RWPE2 (cell line): ENCODE measurements around the gene BRD4.

ENCODE experiments used
- ATAC-seq: fragments of 200-7000 bp; cut with Tn5 transposase; 3 replicates; pipeline ENCODE4 v1.9.1; 2021; ENCODE audit warnings: low read depth
- DNase-seq: peaks from one replicate; pipeline ENCODE4 v3.0.0-alpha.2; 2020; ENCODE audit warnings: low spot score
- H3K27ac ChIP-seq: fragments of 450-650 bp; 2 replicates; pipeline ENCODE4 v1.5.1; 2017; ENCODE audit warnings: mild to moderate bottlenecking; ENCODE audit not compliant: poor library complexity, severe bottlenecking
- H3K27me3 ChIP-seq: fragments of 250-450 bp; sonication (Bioruptor Pico); 2 replicates; pipeline ENCODE4 v1.5.1; 2021; ENCODE audit warnings: mild to moderate bottlenecking, moderate library complexity; ENCODE audit not compliant: insufficient read depth, poor library complexity, severe bottlenecking
- H3K36me3 ChIP-seq: fragments of 250-450 bp; sonication (Bioruptor Pico); 2 replicates; pipeline ENCODE4 v1.5.1; 2020; ENCODE audit warnings: low read depth, mild to moderate bottlenecking, moderate library complexity
- H3K4me1 ChIP-seq: fragments of 250-450 bp; sonication (Bioruptor Pico); 2 replicates; pipeline ENCODE4 v1.5.1; 2021; ENCODE audit warnings: mild to moderate bottlenecking, moderate library complexity; ENCODE audit not compliant: insufficient read depth, poor library complexity, severe bottlenecking
- H3K4me3 ChIP-seq: fragments of 250-450 bp; sonication (Bioruptor Pico); 2 replicates; pipeline ENCODE4 v1.5.1; 2021; ENCODE audit warnings: mild to moderate bottlenecking, moderate library complexity; ENCODE audit not compliant: severe bottlenecking
- H3K9me3 ChIP-seq: fragments of 250-450 bp; sonication (Bioruptor Pico); 2 replicates; pipeline ENCODE4 v1.5.1; 2021; ENCODE audit warnings: mild to moderate bottlenecking, moderate library complexity; ENCODE audit not compliant: severe bottlenecking
- TF ChIP-seq, protein P1 (sequence below): fragments of 450-650 bp; IDR thresholded peaks from one replicate; pipeline ENCODE4 v1.5.1; 2017; ENCODE audit warnings: mild to moderate bottlenecking, moderate library complexity; ENCODE audit not compliant: poor library complexity, severe bottlenecking

Gene BRD4

DNA sequence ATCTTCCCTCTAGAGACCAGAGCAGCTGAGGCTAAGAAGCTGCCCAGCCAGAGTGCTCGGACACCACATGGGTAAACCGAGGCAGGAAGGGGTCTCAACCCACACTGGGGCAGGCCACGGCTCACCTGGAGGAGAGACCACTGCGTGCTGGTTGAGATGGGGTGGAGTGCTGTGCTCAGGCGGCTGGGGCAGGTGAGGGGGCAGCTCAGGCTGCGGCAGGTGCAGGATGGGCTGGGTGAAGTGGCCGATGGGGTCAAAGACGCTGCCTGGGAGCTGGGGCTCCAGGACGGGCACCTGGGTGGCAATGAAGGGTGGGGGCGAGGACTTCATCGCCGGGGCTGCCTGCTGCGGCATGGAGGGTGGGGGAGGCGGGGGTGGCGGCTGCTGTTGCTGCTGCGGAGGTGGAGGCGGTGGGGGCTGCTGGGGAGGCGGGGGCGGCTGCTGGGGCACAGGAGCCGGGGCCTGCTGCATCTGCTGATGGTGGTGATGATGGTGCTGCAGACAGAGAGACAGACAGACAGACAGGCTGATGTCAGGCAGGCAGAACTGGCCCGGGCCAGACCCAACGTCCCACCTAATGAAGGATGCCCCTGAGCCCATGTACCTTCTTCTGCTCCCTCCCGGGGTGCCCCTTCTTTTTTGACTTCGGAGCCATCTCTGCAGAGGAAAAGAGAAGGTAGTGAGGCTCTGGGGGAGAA, 88.1 kb downstream of the BRD4 start:
- ATAC-seq, result no peak

GRCh38 chr19:15243236-15243957, 88.9 kb downstream of the BRD4 start:
- Histone ChIP-seq H3K36me3 (peaks cover 88% of the 10 kb centered on the region), H3K4me3 (no peak overlapping the region), H3K9me3 (no peaks in the 10 kb centered on the region), H3K27ac (no peak overlapping the region), H3K27me3 (no peaks in the 10 kb centered on the region), H3K4me1 (no peaks in the 10 kb centered on the region)
- ATAC-seq, result no peak
- TF ChIP-seq, protein P1, sequence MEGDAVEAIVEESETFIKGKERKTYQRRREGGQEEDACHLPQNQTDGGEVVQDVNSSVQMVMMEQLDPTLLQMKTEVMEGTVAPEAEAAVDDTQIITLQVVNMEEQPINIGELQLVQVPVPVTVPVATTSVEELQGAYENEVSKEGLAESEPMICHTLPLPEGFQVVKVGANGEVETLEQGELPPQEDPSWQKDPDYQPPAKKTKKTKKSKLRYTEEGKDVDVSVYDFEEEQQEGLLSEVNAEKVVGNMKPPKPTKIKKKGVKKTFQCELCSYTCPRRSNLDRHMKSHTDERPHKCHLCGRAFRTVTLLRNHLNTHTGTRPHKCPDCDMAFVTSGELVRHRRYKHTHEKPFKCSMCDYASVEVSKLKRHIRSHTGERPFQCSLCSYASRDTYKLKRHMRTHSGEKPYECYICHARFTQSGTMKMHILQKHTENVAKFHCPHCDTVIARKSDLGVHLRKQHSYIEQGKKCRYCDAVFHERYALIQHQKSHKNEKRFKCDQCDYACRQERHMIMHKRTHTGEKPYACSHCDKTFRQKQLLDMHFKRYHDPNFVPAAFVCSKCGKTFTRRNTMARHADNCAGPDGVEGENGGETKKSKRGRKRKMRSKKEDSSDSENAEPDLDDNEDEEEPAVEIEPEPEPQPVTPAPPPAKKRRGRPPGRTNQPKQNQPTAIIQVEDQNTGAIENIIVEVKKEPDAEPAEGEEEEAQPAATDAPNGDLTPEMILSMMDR, result no peak
- DNase-seq, result no peak

More for the DNA sequence above, 88.1 kb downstream of the BRD4 start:
- peak; percentile 62 for DNase-seq
- TF ChIP-seq, protein P1, result no peak
- no peaks in the 10 kb centered on the region for H3K9me3 ChIP-seq
- H3K4me1 ChIP-seq, result peaks cover 6% of the 10 kb centered on the region
- H3K4me3 ChIP-seq, result no peak overlapping the region
- peaks cover 88% of the 10 kb centered on the region for H3K36me3 ChIP-seq
- no peaks in the 10 kb centered on the region for H3K27me3 ChIP-seq
- H3K27ac ChIP-seq, result no peak overlapping the region

GRCh38 chr19:15241259-15241910, 91.0 kb downstream of the BRD4 start:
- Histone ChIP-seq H3K36me3 (peaks cover 82% of the 10 kb centered on the region), H3K27me3 (no peaks in the 10 kb centered on the region), H3K4me1 (no peaks in the 10 kb centered on the region), H3K9me3 (no peaks in the 10 kb centered on the region), H3K27ac (no peak overlapping the region), H3K4me3 (no peak overlapping the region)
- ATAC-seq (no peak), DNase-seq (peak; percentile 49)
- TF ChIP-seq, protein P1, result no peak

DNA sequence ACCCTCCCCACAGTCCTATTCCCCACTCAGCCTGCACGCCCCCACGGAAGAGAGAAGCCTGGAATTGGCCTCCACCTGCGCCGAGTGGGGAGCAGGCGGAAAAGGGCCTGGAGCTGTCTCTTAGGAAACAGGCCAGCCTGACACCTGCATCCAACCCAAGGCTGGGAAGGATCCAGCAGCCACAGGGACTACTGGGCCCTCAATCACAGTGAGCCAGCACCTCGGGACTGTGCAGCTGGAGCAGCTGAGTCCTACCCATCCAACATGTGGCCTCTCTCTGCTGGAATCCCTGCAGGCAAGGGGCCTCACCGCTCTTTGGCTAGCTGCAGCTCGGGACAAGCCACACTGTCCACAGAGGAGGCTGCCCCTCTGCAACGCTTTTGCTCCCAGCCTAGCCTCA, 91.8 kb downstream of the BRD4 start:
- Histone ChIP-seq H3K27me3 (no peaks in the 10 kb centered on the region), H3K4me3 (no peak overlapping the region), H3K4me1 (no peaks in the 10 kb centered on the region), H3K27ac (no peak overlapping the region), H3K9me3 (no peaks in the 10 kb centered on the region), H3K36me3 (peaks cover 79% of the 10 kb centered on the region)
- TF ChIP-seq, protein P1, result no peak
- ATAC-seq (no peak), DNase-seq (no peak)
